ENCODE data around the gene GUCA2B.

GUCA2B gene

DNA sequence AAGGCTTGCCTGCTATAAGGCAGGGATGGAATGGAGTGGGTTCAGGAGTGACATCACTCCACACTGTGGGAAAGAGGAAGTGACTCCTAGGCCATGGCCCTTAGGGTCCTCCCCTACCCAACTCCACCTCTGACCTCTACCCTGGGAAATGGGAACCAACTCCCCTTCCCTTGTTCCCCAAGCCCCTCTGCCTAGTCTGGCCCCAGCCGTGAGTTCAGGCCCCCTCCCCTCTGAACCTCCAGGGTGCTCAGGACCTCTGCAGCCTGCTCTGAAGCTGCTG, 15.1 kb downstream of the GUCA2B start:
- no peak for DNase-seq

DNA sequence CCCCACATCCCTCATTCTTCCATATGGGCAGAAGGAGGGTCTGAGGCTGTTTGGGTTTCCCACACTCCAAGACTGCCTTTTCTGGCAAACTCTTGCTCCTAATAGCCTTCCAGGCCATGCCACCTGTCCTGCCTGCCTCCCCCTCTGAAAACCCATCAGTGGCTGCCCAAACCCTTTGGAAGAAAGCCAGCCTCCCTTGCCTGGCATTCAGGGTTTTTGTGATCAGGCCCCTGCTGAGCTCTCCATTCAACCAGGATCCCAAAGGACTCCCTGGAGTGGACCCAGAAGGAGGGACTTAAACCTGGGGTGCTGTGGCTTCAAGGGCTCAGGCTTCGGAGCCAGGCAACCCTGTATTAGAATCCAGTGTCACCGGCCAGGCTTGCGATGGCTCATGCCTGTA, 15.6 kb downstream of the GUCA2B start:
- DNase-seq: no peak

DNA sequence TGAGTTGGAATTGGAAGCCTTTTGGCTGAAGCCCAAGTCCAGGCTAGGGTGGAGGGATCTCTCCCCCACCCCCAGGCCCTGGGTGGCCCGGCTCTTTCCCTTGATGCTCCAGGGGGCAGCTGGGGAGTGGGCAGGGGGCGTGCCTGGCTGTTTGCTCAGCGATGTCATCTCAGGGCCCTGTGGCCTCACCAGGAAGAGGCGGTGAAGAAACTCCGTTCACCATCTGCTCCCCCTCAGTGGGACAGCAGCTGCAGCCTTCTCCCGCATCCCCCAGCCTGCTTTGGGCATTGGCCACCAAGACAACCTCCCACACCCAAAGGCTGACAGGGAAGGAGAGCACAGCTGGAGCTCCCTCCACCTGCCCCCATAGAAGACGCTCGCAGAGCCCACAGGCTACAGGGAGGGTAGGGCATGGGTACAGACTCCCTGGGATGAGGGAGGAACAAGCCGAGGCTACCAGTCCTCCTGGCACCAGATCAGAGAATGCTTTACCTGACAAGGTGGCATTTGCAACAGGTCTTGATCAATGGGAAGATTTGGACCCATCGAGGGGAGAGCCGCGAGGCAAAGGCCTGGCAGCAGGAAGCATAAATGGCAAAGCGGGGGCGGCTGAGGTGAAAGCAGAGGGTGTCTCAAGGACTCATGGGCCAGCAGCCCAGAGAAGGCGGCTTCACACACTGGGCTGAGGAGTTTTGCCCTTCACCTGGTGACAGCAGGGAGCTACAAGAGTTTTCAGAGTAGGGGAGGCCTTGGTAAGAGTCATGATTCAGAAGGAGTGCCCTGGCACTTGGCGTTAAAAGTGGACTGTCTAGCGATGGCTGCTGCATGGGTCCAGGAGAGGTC, 17.8 kb downstream of the GUCA2B start:
- no peak for DNase-seq

DNA sequence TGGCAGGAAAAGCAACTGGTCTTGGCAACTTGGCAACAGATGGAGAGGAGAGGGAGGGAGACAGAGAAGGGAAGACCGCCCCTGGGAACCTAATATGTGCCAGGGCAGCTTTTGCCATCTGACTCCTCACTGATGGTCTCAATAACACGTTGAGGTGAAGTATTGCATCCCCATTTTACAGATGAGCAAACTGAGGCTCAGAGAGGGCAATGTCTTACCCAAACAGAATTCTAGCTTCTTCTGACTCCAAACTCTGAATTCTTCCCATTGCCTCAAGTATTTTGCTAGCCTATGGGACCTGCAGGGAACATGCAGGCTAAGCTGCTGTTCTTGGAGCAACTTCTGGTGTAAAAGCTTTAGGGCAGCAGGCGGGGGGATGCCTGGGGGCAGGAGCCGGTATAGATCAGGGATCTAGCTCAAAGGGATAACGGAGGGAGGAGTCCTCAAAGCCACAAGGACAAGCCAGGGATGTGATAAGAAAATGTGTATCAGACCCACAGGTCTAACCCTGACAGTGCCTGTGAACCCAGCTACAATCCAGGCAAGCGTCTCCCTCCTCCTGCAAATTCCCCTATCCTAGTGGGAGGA, 18.6 kb downstream of the GUCA2B start:
- DNase-seq: no peak

DNA sequence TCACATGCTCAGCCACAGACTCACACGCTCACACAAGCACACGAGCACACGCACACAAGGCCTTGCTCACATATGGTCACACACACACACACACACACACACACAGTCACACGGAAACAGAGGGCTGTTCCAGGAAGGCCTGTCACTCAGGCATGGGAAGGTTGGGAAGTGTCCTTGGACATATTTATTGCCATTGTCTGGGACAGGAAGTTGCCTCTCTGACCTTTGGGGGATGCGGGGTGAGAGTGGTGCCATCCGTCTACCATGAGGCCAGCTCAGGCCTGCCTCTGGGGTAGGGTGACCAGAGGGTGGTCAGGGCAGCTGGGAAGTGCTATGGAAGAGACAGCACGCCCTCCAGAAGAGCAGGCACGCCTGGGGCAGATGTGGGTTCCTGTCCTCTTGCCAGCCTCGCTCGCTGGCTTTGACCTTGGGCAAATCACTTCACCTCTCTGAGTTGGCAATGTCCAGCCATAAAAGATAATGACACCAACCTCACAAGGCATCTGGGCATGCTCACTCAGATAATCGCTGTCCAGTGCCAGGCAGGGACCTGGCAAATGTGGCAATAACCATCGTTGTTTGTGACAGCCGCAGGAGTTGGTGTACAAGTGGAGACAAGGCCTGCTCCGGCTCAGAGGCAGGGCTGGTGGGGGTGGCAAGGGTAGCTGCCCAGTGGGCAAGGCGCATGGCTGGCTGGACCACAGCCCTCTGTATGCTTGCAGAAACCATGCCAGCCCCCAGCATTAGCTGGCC, 19.3 kb downstream of the GUCA2B start:
- no peak for DNase-seq

DNA sequence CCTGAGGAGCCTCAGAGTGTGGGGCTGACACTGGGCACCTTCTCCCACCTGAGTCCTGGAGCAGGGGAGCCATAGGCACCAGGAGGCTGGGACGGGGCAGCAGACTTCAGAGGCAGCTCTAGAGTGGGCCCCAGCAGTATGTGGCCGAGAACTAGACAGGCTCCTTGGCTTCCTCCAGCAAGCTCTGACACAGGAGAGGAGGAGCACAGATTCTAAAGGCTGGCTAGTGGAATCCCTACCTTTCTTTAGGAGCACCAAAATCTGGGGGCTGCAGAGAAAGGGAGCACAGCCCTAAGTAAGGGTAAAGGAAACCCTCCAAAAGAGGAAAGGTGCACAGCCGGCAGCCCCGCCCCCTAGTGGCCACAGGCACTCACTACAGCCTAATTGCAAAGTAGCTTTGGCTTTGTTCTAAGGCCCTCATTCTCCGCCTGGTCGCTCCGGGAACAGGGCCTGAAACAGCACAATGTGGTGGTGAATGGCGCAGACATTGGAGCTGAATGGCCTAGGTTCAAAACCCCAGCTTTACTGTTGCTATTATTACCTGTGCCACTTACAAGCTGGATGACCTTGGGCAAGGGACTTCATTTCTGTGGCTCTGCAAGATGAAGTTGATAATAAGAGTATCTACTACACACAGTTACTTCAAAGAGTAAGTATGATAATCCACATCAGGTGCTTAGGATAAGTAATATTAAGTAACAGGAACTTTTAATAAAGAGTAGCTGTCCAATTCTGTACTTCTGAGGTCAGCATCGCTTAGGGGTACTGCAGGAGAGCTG, 20.1 kb downstream of the GUCA2B start:
- DNase-seq: peak; percentile 47 to 64

DNA sequence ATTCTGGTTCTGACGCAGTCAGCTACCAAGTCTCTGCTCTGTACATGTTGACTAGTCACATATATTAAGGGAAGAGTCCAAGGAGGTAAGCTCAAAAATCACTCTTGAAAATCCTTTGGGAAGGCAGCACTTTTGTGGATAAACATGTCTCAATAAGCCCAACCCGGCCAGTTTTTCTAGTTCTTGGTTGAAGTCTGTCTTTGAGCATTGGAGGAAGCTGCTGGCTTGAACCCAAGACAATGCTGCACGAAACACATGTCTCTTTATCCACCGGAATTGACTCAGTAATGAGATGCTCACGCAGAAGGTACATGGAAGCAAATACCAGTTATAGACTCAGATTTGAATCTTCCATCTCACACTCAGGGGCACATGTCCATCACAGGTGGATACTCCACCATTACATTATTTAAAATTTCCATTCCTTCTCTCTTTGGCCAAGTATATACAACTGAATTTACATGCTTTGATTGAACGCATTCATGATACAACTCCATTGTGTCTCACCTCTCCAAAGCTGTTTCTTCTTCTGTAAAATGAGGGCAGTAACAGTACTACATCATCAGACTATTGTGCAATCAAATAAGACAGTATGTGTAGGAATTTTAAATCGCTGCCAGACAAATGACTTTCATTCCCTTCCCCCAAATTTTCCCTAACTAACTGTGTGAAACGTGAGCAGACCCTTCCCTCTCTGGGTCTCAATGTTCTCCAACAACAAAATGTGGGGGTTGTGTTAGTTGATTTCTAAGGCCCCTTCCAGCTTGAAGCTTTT, 20.9 kb downstream of the GUCA2B start:
- no peak for DNase-seq

DNA sequence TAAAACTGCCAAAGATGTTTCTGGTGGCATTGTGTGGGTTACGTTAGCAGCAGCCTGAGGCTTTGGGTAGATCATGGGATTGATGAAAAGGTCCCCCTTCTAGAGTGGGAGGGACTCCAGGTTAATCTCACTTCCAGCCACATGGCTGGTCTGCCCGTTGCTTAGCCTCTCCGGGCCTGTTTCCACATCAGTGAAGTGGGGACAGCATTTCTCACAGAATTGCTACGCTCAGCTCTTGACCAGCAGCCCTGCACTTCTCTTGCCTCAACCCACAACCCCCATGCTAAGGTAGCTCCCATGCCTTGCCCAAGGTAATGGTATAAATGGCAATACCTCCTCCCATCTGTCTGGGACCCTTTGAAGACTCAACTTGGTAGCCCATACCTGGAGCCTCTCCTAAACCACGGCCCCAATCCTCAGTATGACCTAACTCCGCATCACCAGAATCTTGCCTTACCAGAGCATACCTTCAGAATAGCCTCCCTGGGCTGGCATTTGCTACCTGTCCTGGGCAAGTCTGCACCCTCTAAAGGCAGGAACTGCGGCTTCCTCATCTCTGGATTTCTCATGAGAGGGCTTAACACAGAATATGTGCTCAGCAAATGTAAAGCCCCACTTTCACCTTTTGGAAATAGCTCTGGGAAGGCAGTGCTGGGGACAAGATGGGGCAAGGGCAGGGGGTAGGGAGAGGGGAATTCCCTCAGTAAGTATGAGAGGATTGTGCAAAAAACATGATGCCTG, 22.3 kb downstream of the GUCA2B start:
- DNase-seq: no peak

DNA sequence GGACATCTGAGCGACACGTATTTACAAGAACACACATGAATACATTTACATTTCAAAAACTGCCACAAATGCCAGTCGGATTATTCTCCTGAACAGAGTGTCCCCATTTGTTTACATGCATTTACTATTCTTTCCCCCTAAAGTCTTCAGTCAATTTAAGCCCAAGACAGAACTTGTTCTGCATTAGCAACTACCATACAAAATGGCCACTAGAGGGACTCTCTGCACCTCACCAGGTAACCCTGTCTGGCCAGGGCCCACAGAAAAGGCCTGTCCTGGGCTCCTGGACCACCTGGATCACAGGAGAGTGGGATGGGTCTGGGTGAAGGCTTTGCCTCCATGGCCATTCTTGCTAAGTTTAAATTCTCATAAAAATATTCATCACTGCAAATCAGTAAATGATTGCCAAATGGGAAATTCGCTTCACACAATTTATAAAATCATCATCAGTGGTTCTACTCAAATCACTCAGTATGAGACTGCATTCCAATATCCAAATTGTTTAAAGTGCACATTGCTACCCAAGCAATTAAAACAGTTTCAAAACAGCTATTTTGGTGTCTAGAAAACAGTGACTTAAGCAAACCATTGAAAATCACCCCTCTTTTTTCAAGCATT, 23.8 kb downstream of the GUCA2B start:
- DNase-seq: peak in 1 of 2 donors; percentile 46

DNA sequence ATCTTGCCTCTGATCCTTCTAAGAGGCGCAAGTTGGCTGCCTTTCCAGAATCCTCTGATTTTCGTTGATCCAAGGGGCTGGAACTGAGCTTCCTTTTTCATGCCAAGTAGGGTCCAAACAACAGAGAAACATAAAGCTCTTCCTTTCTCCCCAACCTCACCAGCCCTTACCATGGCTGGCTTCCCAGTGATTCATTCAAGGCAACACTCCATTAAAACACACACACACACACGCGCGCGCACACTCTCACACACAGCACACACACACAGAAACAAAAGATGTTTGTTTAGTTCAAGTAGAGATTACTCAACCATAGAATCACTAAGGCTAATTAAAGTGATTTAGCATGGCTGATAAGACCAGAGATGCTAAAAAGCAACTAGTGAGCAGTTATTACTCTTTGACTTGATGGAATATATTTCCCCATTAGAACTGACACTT, 24.4 kb downstream of the GUCA2B start:
- no peak for DNase-seq

DNA sequence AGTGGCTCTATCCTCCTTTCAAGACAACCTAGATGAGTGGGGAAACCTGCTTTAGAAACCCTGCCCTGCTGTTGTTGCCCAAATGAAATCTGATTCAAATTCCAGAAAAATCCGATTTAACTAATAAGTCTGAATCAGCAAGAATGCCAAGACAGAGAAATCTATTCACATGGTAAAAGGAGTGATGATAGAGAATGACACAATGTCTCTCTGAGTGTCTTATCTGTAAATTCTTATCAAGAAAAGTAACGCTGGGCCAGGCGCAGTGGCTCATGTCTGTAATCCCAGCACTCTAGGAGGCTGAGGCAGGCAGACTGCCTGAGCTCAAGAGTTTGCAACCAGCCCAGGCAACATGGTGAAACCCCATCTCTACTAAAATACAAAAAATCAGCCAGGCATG, 25.0 kb downstream of the GUCA2B start:
- DNase-seq: no peak

DNA sequence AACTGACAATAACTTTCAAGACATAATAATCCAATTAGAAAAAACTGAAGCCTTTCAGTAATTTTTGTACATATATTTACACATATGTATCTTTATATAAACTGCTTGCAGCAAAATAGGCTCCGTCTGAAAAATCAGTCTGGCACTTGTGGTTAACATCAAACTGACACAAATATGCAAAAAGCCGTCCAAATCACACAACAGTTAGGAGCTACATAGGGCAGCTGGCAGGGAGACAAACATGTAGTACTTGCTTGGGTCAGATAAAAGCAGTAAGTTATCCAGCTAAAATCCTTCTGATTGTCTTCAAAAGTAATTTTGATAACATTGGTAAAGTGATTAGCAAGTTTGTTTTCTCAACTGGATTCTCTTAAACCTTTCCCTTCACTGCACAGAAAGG, 26.1 kb downstream of the GUCA2B start:
- DNase-seq: no peak

DNA sequence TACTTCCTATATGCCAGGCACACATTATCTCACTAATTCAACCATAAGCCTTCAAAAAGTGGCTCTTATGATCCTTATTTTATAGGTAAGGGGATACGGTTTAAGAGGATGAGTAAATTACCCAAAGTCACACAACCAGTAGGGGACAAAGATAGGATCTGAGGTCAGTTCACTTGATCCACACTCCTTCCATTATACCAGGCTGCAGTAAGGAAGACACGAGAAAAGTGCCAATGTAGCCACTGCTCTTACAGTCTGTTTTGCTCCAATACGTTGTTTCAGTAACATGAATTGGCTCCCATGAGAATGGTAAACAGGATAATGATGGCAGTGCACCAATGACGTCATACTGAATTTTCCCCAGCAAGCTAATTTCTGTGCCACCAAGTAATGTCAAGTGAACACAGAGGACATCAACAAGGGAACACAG, 26.7 kb downstream of the GUCA2B start:
- no peak for DNase-seq

DNA sequence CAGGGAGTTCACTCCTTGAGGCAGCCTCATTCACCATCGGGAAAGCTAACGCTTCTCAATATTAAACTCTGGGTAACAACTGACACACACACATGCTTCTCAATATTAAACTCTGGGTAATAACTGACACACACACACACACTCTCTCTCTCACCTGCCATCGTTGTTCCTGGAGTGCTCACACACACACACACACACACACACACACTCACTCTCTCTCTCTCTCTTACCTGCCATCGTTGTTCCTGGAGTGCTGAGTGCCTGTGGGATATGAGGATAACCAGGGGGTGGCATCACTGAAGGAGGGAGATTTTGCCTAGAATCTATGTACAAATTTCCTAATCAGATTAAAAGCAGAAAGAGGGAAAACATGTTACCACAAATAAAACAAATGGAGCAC, 28.5 kb downstream of the GUCA2B start:
- DNase-seq: no peak

DNA sequence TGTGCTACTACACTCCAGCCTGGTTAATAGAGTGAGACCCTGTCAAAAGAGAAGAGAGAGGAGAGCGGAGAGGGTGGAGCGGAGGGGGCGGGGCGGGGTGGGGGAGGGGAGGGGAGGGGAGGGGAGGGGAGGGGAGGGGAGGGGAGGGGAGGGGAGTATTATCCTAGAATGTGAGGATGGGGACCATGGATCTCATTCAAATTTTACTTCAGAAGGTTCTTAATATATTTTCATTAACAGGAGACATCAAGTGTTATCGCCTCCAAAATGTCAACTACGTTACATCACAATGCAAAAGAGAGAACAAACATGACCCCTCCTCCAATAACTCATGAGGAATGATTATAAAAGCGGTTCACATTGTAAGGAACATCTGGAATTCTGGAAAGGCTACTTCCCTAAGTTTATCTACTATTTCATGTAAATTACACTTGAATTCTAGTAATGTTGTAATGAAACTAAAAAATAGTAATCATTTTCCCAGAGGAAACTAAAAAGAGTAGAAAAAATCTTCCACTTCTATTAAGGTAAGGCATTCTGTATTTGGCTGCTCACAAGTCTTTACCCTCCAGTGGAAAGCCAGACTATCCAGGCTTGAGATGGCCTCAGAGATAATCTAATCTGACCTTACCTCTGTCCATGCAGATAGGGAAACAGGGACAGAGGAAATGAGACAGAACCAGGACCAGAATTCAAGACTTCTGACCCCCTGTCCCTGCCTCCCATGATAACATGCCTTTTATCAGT, 30.2 kb downstream of the GUCA2B start:
- no peak for DNase-seq

DNA sequence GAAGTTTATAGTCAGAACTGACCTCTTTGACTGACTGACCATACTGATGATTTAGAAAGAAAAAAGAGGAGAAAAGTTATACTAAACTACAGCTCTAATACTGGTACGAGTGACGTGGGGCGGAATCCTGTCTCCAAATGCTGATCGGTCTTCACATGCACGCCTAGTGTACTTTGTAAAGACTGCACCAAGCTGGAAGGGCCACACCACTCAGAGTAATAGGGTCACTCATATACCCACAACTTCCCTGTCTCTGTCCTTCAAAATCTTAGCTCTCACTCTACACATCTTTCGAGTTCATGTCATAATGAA, 30.7 kb downstream of the GUCA2B start:
- no peak for DNase-seq

DNA sequence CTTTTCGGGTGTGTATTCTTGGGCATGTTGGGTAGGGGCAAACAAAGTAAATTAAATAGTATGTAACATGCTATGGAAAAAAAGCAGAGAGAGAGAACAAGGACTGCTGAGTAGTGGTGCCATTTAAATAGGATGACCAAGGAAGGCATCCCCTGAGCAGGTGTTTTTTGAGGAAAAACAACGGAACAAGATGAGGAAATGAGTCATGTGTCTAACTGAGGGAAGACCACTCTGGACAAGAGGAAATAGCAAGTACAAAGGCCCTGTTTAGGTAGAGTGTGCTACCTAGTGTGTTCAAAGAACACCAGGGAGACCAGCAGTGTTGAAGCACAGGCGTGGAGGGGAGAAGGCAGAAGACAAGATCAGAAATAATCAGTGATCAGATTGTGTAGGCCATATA, 31.4 kb downstream of the GUCA2B start:
- no peak for DNase-seq

DNA sequence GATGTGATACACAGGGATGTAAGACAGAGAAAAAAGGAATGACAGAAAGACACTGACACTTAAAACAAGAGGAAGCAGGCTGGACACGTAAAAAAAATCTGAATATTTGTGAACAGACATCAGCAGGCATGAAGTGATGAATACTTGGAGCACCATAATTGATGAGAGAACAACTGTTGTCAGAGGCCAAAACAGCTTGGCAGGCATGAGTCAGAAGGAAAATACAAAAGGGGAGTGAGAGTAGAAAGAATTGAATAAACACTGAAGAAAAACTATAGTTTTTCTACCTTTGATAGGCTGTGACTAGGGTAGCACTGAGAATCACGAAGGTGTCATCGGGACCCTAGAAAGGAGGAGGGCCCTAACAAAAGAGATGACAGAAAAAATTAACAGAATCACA, 32.9 kb downstream of the GUCA2B start:
- DNase-seq: no peak

DNA sequence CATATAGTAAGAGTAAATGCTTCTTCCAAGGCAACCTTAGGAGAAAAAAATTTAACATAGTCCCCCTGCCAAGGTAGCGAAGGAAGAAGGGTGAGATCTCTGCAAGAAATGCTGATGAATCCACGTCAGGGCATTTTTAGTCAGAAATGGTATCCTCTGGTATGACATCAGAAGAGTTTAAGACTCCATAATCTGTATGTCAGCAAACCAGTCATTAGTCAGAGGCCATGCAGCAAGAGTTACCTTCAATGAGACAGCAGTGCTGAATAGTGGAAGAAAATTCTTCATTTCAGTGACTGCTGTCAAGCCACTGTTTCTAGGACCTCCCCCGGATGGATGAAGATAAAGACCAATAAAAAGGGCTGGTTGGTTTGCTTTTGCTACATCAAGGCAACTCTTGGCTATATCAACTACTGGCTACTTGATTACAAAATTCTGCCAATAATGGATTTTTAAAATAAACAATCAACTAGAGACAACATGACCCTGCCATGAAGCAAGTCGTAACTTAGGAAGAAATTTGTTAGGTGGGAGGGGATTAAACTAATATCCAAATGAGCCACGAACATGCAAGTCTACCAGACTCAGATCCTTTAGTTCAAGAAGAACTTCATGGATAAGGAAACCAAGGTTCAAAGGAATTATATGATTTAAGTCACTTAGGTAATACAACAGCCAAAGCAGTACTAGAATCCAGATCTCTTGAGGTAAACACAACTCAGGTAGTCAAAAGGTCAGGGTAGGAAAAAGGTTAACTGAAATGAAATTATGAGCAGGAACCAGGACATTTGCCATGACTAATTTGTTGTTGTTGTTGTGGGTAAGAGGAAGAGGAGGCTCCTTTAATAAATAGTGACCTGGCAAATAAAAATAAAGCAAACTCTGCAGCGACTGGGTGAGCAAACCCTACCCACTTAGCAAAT, 37.0 kb downstream of the GUCA2B start:
- no peak for DNase-seq

DNA sequence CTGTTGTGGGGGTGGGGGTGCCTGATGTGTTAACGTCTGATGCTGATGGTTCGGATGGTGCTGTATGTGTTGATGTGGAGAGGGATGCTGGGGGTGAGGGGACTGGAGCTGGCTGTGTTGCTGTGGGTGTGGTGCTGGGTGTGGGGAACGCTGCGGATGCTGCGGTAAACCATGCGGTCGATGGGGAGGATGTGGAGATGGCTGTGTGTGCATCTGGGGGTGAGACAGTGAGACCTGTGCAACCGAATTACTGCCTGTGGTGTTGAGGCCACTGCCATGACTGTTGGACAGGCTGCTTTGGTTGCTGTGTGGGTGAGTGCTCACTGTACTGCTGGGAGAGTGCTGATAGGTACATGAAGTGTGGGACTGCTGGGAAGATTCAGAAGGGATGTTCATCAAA, 38.1 kb downstream of the GUCA2B start:
- DNase-seq: no peak

All from CD4-positive, alpha-beta T cell treated with Interferon alpha-2 for 1 hour (primary cell).